HUES64 (cell line): ENCODE measurements around the gene C4A.
"Not testable (repeated sequence)": the region's sequence is repeated elsewhere in the genome, so short reads cannot be mapped to it uniquely, and the experiment has no call there.

ENCODE experiments used
- H3K27ac ChIP-seq: 2 replicates; pipeline ENCODE4 v1.7.0; 2013; ENCODE audit warnings: low read depth, low read length, inconsistent platforms
- H3K27me3 ChIP-seq: 2 replicates; pipeline ENCODE4 v1.6.1; 2013; ENCODE audit warnings: mild to moderate bottlenecking, low read length; ENCODE audit not compliant: insufficient read depth
- H3K36me3 ChIP-seq: 2 replicates; pipeline ENCODE4 v1.6.1; 2013; ENCODE audit warnings: mild to moderate bottlenecking, low read length; ENCODE audit not compliant: insufficient read depth
- H3K4me1 ChIP-seq: 2 replicates; pipeline ENCODE4 v1.6.1; 2013; ENCODE audit warnings: mild to moderate bottlenecking, low read length, moderate library complexity; ENCODE audit not compliant: insufficient read depth
- H3K4me3 ChIP-seq: 2 replicates; pipeline ENCODE4 v1.5.1; 2013; ENCODE audit warnings: mild to moderate bottlenecking, low read length, moderate library complexity
- H3K9ac ChIP-seq: 2 replicates; pipeline ENCODE4 v1.6.1; 2013; ENCODE audit warnings: mild to moderate bottlenecking, low read depth, low read length
- H3K9me3 ChIP-seq: 2 replicates; pipeline ENCODE4 v1.6.1; 2013; ENCODE audit warnings: low read depth, low read length; ENCODE audit not compliant: insufficient read depth
- WGBS: fragments of 150-250, 120-280 bp; methylation state at CpG from one replicate; pipeline ENCODE4 v1.1.7; 2013; ENCODE audit warnings: missing lambda C conversion rate; 5-methylcytosine and 5-hydroxymethylcytosine counted together

C4A gene

GRCh38 chr6:32047539-32047854 is 65.6 kb downstream of the C4A start:
- no peak overlapping the region for H3K27ac ChIP-seq
- H3K4me1 ChIP-seq: no peaks in the 10 kb centered on the region
- no peak overlapping the region for H3K4me3 ChIP-seq
- H3K9me3 ChIP-seq: no peaks in the 10 kb centered on the region
- H3K9ac ChIP-seq: no peak overlapping the region
- WGBS: 88% methylated on average over 6 of the region's 6 CpGs
- H3K27me3 ChIP-seq: no peaks in the 10 kb centered on the region
- H3K36me3 ChIP-seq: no peaks in the 10 kb centered on the region

GRCh38 chr6:32047855-32048766 is 66.3 kb downstream of the C4A start:
- 70% methylated on average over 42 of the region's 42 CpGs for WGBS
- no peaks in the 10 kb centered on the region for H3K27me3 ChIP-seq
- H3K9ac ChIP-seq: no peak overlapping the region
- H3K36me3 ChIP-seq: no peaks in the 10 kb centered on the region
- no peaks in the 10 kb centered on the region for H3K9me3 ChIP-seq
- no peak overlapping the region for H3K4me3 ChIP-seq
- no peak overlapping the region for H3K27ac ChIP-seq
- H3K4me1 ChIP-seq: no peaks in the 10 kb centered on the region

- H3K4me3 ChIP-seq, H3K36me3 ChIP-seq, H3K27me3 ChIP-seq, H3K27ac ChIP-seq, H3K9ac ChIP-seq, H3K4me1 ChIP-seq, H3K9me3 ChIP-seq: not testable (repeated sequence)
- 91% methylated on average over 21 of the region's 21 CpGs for WGBS
Measured at GRCh38 chr6:32049149-32049548, 67.3 kb downstream of the C4A start.

GRCh38 chr6:32049736-32050135 is 67.9 kb downstream of the C4A start:
- not testable (repeated sequence) for H3K27me3 ChIP-seq, H3K9me3 ChIP-seq, H3K27ac ChIP-seq, H3K36me3 ChIP-seq, H3K9ac ChIP-seq, H3K4me1 ChIP-seq, H3K4me3 ChIP-seq
- 94% methylated on average over 7 of the region's 11 CpGs for WGBS

- whole genome bisulfite sequencing: 88% methylated on average over 5 of the region's 5 CpGs
- Histone ChIP-seq H3K4me1 (no peaks in the 10 kb centered on the region), H3K27me3 (no peaks in the 10 kb centered on the region), H3K9ac (no peak overlapping the region), H3K9me3 (no peaks in the 10 kb centered on the region), H3K4me3 (no peak overlapping the region), H3K36me3 (no peaks in the 10 kb centered on the region), H3K27ac (no peak overlapping the region)
Measured at GRCh38 chr6:32050562-32050961, 68.7 kb downstream of the C4A start.
